Thoracic aorta (tissue), 2 donors: ENCODE measurements around the gene HAUS6. TPM values are rescaled to one million over a fixed set of nuclear protein-coding genes. Genes with fewer than 3 reads are reported as not detected.
"Not testable (repeated sequence)": the region's sequence is repeated elsewhere in the genome, so short reads cannot be mapped to it uniquely, and the experiment has no call there.

Experiments
- ATAC-seq: fragments of 150-250 bp; one replicate; pipeline ENCODE4 v1.8.0; 2017; ENCODE audit warnings: low read depth; ENCODE audit not compliant: insufficient number of reproducible peaks, low FRiP score
- DNase-seq: peaks from one replicate; pipeline ENCODE4 v3.0.0-alpha.2; 2020; ENCODE audit warnings: low spot score
- H3K27ac ChIP-seq, 2 donors: fragments of 200-600 bp; sonication (generic); 1 replicate in 1 of 2; 2 replicates in 1 of 2; pipeline ENCODE4 v1.5.1; 2016; ENCODE audit warnings: mild to moderate bottlenecking in 2 of 2, moderate library complexity in 2 of 2
- H3K27me3 ChIP-seq: fragments of 200-600 bp; sonication (generic); replicated peaks from 2 replicates; pipeline ENCODE4 v1.6.0; 2016; ENCODE audit warnings: mild to moderate bottlenecking; ENCODE audit not compliant: insufficient read depth
- H3K36me3 ChIP-seq: fragments of 200-600 bp; sonication (generic); one replicate; pipeline ENCODE4 v1.5.1; 2016
- H3K4me1 ChIP-seq, 2 donors: fragments of 200-600 bp; sonication (generic); 1 replicate in 1 of 2; 2 replicates in 1 of 2; pipeline versions ENCODE4 v1.5.1 to v1.6.0; 2016; ENCODE audit warnings: low read depth in 2 of 2, mild to moderate bottlenecking in 1 of 2; ENCODE audit not compliant: control insufficient read depth in 1 of 2
- H3K4me3 ChIP-seq: fragments of 200-600 bp; sonication (generic); 2 replicates; pipeline ENCODE4 v1.5.1; 2016; ENCODE audit warnings: mild to moderate bottlenecking
- H3K9me3 ChIP-seq: fragments of 200-600 bp; sonication (generic); 2 replicates; pipeline ENCODE4 v1.5.1; 2016
- CTCF ChIP-seq: fragments of 200-600 bp; sonication (generic); IDR thresholded peaks from one replicate; pipeline ENCODE4 v1.5.1; 2019; ENCODE audit warnings: antibody characterized with exemption
- total RNA-seq, 2 donors: library from RNA; depleted of rRNA; stranded (reverse); fragments of >200 nt; gene quantifications; one replicate each; pipeline versions ENCODE4 v1.1.0 to v1.2.3, GENCODE V29; 2016

Gene HAUS6
- total RNA-seq, 2 donors from 2014 or later: 5.4 to 7.0 TPM

GRCh38 chr9:19116107-19116790 is 13.5 kb upstream of the HAUS6 start:
- no peak for TF ChIP-seq CTCF
- peaks cover 31% of the 10 kb centered on the region for H3K36me3 ChIP-seq
- no peaks in the 10 kb centered on the region for H3K27me3 ChIP-seq
- H3K4me1 ChIP-seq: no peaks in the 10 kb centered on the region
- DNase-seq: no peak
- no peaks in the 10 kb centered on the region for H3K9me3 ChIP-seq
- ATAC-seq: no peak
- no peak overlapping the region for H3K27ac ChIP-seq
- H3K4me3 ChIP-seq: no peak overlapping the region

GRCh38 chr9:19114680-19115270 is 12.1 kb upstream of the HAUS6 start:
- TF ChIP-seq CTCF: no peak
- Histone ChIP-seq H3K4me3 (no peak overlapping the region), H3K27ac (no peak overlapping the region), H3K9me3 (no peaks in the 10 kb centered on the region), H3K27me3 (no peaks in the 10 kb centered on the region), H3K4me1 (no peaks in the 10 kb centered on the region), H3K36me3 (peaks cover 21% of the 10 kb centered on the region)
- ATAC-seq: no peak
- no peak for DNase-seq

GRCh38 chr9:19113964-19114679 is 11.4 kb upstream of the HAUS6 start:
- Histone ChIP-seq H3K4me3 (no peak overlapping the region), H3K4me1 (no peaks in the 10 kb centered on the region), H3K36me3 (peaks cover 21% of the 10 kb centered on the region), H3K27ac (no peak overlapping the region), H3K9me3 (no peaks in the 10 kb centered on the region), H3K27me3 (no peaks in the 10 kb centered on the region)
- ATAC-seq (no peak), DNase-seq (no peak)
- TF ChIP-seq CTCF: no peak

- not testable (repeated sequence) for H3K4me1 ChIP-seq, ATAC-seq
- H3K36me3 ChIP-seq: peaks cover 21% of the 10 kb centered on the region
Observed at GRCh38 chr9:19113064-19113611, 10.4 kb upstream of the HAUS6 start.

GRCh38 chr9:19108038-19108437 is 5.3 kb upstream of the HAUS6 start:
- Histone ChIP-seq H3K36me3 (no peaks in the 10 kb centered on the region), H3K4me3 (no peak overlapping the region), H3K9me3 (no peaks in the 10 kb centered on the region), H3K27me3 (no peaks in the 10 kb centered on the region), H3K4me1 (no peaks in the 10 kb centered on the region), H3K27ac (no peak overlapping the region)
- no peak for TF ChIP-seq CTCF
- ATAC-seq (no peak), DNase-seq (no peak)

More at GRCh38 chr9:19113064-19113611, 10.4 kb upstream of the HAUS6 start:
- not testable (repeated sequence) for H3K4me3 ChIP-seq, H3K9me3 ChIP-seq, H3K27me3 ChIP-seq, H3K27ac ChIP-seq, DNase-seq
